Progenitor cell of endocrine pancreas (in vitro differentiated cells): ENCODE data around the gene ENO4. TPM values are rescaled to one million over a fixed set of nuclear protein-coding genes. Genes with fewer than 3 reads are reported as not detected.

Experiments
- DNase-seq: peaks from one replicate; pipeline ENCODE4 v3.0.0; 2021; ENCODE audit warnings: low spot score; ENCODE audit not compliant: unreplicated experiment
- H3K27ac Mint-ChIP-seq: 2 replicates; pipeline ENCODE4 v1.8.0; 2021; ENCODE audit warnings: mild to moderate bottlenecking, moderate library complexity, mixed read lengths
- H3K27me3 Mint-ChIP-seq: 2 replicates; pipeline ENCODE4 v1.8.0; 2021; ENCODE audit warnings: mixed read lengths
- H3K36me3 Mint-ChIP-seq: 2 replicates; pipeline ENCODE4 v1.8.0; 2022; ENCODE audit warnings: mixed read lengths; ENCODE audit not compliant: insufficient read depth
- H3K4me1 Mint-ChIP-seq: 2 replicates; pipeline ENCODE4 v1.8.0; 2021; ENCODE audit warnings: low read depth, mixed read lengths
- H3K4me3 Mint-ChIP-seq: 2 replicates; pipeline ENCODE4 v1.8.0; 2021; ENCODE audit warnings: low read depth, mild to moderate bottlenecking, moderate library complexity, mixed read lengths
- H3K9me3 Mint-ChIP-seq: 2 replicates; pipeline ENCODE4 v1.8.0; 2021; ENCODE audit warnings: low read depth, mixed read lengths
- CTCF ChIP-seq: fragments of 200-600 bp; sonication (generic); IDR thresholded peaks from one replicate; pipeline ENCODE4 v1.5.0; 2021; ENCODE audit warnings: antibody characterized with exemption, mild to moderate bottlenecking; ENCODE audit not compliant: unreplicated experiment
- total RNA-seq: library from RNA; stranded (reverse); gene quantifications from 2 replicates; pipeline ENCODE4 v1.2.1, GENCODE V29; 2021

ENO4 gene
- total RNA-seq, 1 donor from 2014 or later, result 2.0 TPM

GRCh38 chr10:116868198-116868676 lies 18.9 kb downstream of the ENO4 start:
- no peak overlapping the region for H3K27ac Mint-ChIP-seq
- TF ChIP-seq CTCF, result no peak
- H3K9me3 Mint-ChIP-seq, result peaks cover 4% of the 10 kb centered on the region
- no peaks in the 10 kb centered on the region for H3K27me3 Mint-ChIP-seq
- H3K4me1 Mint-ChIP-seq, result peaks cover 8% of the 10 kb centered on the region
- no peaks in the 10 kb centered on the region for H3K36me3 Mint-ChIP-seq
- H3K4me3 Mint-ChIP-seq, result no peak overlapping the region
- no peak for DNase-seq

DNA sequence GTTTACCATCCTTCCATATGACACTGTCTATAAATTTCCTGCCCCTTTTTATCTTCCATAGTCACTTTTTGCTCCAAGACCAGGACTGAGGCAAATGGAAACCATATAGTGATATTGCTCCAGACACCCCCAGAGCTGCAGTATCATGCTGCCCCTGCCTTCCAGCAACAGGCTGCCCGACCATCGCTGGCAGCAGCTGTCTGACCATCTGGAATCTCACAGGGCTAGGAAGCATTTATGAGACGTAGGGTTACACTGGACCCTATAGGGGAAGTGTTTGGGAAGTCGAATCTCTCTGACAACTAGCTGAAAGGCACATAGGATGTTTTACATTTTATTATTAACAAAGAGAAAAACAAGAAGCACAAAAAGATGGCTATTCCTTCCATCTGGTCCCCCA lies 19.4 kb downstream of the ENO4 start:
- TF ChIP-seq CTCF, result no peak
- Mint-ChIP-seq H3K36me3 (no peaks in the 10 kb centered on the region), H3K9me3 (peaks cover 4% of the 10 kb centered on the region), H3K27ac (no peak overlapping the region), H3K4me1 (peaks cover 8% of the 10 kb centered on the region), H3K4me3 (no peak overlapping the region), H3K27me3 (no peaks in the 10 kb centered on the region)
- DNase-seq, result no peak

DNA sequence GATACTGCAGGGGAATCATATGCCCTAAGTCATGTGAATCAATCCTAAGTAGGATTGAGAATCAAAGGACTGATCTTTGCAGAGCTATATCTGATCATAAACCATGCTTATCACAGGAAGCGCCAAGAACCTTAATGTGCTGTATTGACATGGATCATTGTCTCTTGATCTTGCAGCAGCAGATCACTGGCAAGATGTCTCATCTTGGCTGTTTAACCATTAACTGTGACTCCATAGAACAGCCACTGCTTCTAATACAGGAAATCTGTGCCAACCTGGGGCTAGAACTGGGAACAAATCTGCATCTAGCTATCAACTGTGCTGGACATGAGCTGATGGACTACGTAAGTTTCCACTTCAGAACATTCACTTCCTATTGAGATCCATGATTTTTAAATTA lies 21.6 kb downstream of the ENO4 start:
- H3K4me1 Mint-ChIP-seq, result peaks cover 8% of the 10 kb centered on the region
- H3K27me3 Mint-ChIP-seq, result no peaks in the 10 kb centered on the region
- no peak overlapping the region for H3K27ac Mint-ChIP-seq
- no peak for TF ChIP-seq CTCF
- H3K9me3 Mint-ChIP-seq, result peaks cover 4% of the 10 kb centered on the region
- H3K36me3 Mint-ChIP-seq, result no peaks in the 10 kb centered on the region
- H3K4me3 Mint-ChIP-seq, result no peak overlapping the region
- no peak for DNase-seq

GRCh38 chr10:116873134-116873533 lies 23.8 kb downstream of the ENO4 start:
- DNase-seq, result no peak
- Mint-ChIP-seq H3K27me3 (no peaks in the 10 kb centered on the region), H3K36me3 (no peaks in the 10 kb centered on the region), H3K27ac (no peak overlapping the region), H3K4me3 (no peak overlapping the region), H3K9me3 (peaks cover 4% of the 10 kb centered on the region), H3K4me1 (peaks cover 8% of the 10 kb centered on the region)
- no peak for TF ChIP-seq CTCF

DNA sequence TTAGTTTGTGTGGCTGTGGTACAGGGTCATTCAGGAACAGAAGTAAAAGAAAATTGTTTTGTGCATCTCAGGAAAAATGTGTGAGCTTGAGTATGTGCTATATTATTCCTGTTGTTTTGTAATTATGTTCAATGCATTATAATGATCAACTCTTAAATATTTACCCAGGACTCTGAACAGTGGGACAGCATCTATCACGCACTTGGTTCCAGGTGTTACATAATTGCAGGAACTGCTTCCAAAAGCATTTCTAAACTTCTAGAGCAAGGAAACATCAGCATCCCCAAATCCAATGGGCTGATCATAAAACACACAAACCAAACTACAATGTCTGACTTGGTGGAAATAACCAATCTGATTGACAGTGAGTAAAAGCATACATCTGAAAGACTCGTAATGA lies 26.6 kb downstream of the ENO4 start:
- no peak overlapping the region for H3K27ac Mint-ChIP-seq
- TF ChIP-seq CTCF, result no peak
- H3K4me1 Mint-ChIP-seq, result peaks cover under 1% of the 10 kb centered on the region
- H3K9me3 Mint-ChIP-seq, result peaks cover 4% of the 10 kb centered on the region
- H3K4me3 Mint-ChIP-seq, result no peak overlapping the region
- H3K36me3 Mint-ChIP-seq, result no peaks in the 10 kb centered on the region
- DNase-seq, result no peak
- H3K27me3 Mint-ChIP-seq, result no peaks in the 10 kb centered on the region
